Fibroblast of skin of right biceps (primary cell): ENCODE measurements around the gene ZRANB1.
"Not testable (repeated sequence)": the region's sequence is repeated elsewhere in the genome, so short reads cannot be mapped to it uniquely, and the experiment has no call there.

Source experiments
- DNase-seq: peaks from one replicate; pipeline ENCODE4 v3.0.0-alpha.2; 2013

ZRANB1 gene

DNA sequence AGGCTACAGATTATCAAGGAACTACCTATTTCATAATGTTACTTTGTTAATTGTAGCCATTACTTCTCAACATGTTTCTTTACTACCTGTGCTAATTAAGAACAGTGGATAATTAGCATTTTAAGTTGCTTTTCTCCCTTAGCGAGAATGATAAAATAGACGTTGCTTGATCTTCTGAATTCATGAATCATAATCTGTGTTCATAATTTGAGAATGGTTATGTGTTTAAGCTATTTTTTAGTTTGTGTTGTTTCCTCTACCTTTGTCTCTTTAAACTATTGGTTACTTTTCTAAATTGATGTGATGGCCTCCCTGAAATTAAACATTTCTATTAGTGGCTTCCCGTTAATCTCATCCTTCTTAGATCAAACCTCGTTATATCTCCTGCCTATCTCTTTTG lies at the start of gene ZRANB1:
Gene ZRANB1, plus strand, starts transcription at position 301 of the 400 bp plus-strand sequence. CDS start 371 bp downstream, outside the sequence.
- no peak for DNase-seq

DNA sequence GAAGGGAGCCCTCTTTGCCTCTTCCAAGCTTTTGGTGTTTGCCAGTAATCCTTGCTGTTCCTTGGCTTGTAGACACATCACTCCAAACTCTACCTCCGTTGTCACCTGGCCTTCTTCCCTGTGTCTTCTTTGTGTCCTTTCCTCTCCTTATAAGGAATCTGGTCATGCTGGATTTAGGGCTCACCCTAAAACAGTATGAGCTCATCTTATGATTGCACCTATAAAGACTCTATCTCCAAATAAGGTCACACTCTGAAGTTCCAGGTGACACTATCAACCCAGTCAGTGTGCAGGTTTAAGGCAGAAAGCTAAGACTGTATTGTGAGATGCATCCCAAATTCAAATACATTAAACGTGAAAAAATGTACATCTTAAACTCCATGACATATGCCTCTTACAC lies 49.0 kb upstream of the ZRANB1 start:
- DNase-seq, result no peak

DNA sequence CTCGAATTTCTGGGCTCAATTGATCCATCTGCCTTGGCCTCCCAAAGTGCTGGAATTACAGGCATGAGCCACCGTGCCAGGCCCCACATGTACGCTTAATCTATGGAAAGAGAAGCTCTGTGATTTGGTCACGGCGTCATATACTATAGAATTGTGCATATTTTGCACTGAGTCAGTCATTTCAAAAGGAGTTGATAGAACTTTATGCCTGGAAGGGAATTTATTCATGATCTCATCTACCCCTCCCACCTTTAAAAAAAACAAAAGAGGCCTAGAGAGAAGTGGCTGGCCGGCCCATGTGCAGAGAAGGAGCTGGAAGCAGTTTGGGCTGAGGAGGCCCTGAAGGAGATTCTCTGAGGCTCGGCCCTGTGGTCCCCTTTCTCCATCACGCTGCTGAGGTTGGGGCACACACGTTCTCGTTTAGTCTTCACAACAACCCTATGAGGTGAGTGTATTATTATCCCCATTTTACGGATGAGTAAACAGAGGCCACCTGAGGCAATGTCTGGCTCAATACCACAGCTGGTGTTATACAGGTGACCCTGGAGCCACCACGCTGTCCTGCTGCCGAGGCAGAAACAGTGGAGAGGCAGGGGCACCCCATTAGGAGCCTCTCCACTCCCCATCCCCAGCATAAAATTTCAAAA lies 47.2 kb upstream of the ZRANB1 start:
- DNase-seq, result peak; percentile 47

DNA sequence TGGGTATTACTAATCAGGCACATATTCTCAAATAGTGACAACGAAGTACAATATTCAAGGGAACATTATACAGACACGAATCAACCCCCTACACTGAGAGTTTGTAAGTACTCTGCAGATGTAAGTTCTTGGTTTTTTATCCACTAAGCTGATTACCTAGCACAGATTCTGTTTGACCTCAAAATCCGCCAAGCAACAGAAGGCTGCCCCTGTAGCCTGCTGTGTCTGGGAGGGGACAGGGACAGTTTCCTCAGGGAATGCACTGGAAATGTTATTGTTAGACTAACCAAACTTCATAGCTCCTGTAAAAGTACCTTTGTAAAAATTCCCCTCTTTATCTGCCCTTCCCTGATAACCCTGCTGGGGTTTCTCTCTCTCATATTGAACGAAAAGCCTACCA lies 45.2 kb upstream of the ZRANB1 start:
- DNase-seq, result no peak

- DNase-seq, result no peak
These were observed 43.5 kb upstream of the ZRANB1 start for GRCh38 chr10:124898471-124898870.

DNA sequence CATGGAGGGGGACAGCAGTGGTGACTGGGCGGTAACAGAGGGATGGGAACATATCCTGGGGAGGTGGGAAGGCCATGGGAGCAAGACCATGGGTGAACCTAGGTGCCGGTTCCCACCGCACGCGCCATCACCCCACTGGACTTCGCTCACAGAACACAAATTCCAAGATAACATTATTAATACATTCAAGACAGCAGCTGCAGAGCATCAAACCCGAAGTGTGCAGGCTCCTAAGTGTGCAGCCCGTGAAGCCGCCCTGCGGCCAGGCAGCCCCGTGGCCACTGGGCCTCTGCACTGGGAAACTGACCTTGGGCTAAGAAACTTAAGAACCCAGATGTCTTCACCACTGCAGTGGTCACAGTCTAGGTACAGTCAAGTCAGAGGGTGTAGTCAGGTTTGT lies 42.8 kb upstream of the ZRANB1 start:
- no peak for DNase-seq

DNA sequence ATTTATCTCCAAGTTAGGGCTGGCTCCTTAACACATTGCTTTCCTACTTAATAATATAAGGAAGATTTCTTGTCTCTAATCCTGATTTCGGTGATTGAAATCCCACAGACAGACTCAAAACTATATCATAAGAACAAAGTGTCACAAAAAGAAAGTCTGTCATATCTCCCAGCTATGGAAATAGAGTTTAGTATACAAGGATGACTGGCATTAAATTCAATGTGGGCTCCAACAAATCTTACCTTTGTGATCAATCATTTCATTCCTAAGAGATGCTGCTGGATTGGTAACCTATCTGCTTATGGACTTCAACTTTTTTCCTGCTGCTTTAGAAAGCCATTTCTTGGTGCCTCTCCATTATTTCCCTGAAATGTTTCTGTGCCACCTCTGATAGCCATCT lies 39.5 kb upstream of the ZRANB1 start:
- DNase-seq, result no peak

GRCh38 chr10:124903111-124903510 lies 38.8 kb upstream of the ZRANB1 start:
- no peak for DNase-seq

GRCh38 chr10:124904796-124905195 lies 37.1 kb upstream of the ZRANB1 start:
- DNase-seq, result no peak

DNA sequence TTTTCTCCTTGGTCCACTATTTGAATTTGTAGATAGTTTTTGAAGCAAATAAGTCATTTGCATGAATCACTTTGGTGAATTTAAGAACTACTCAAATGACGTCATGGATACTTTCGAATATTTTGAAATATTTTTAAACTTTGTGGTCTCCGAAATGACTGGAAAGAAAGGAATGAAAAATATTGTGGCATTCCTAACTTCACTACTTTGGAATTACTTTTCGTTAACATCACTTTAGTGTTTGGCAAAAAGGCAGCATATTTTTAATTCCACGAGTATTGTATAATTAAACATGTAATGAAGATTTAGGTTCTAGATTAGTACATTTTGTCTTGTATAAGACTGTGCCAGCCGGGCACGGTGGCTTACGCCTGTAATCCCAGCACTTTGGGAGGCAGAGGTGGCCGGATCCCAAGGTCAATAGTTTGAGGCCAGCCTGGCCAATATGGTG lies 35.3 kb upstream of the ZRANB1 start:
- peak; percentile 93 for DNase-seq

GRCh38 chr10:124909563-124909962 lies 32.4 kb upstream of the ZRANB1 start:
- DNase-seq, result no peak

DNA sequence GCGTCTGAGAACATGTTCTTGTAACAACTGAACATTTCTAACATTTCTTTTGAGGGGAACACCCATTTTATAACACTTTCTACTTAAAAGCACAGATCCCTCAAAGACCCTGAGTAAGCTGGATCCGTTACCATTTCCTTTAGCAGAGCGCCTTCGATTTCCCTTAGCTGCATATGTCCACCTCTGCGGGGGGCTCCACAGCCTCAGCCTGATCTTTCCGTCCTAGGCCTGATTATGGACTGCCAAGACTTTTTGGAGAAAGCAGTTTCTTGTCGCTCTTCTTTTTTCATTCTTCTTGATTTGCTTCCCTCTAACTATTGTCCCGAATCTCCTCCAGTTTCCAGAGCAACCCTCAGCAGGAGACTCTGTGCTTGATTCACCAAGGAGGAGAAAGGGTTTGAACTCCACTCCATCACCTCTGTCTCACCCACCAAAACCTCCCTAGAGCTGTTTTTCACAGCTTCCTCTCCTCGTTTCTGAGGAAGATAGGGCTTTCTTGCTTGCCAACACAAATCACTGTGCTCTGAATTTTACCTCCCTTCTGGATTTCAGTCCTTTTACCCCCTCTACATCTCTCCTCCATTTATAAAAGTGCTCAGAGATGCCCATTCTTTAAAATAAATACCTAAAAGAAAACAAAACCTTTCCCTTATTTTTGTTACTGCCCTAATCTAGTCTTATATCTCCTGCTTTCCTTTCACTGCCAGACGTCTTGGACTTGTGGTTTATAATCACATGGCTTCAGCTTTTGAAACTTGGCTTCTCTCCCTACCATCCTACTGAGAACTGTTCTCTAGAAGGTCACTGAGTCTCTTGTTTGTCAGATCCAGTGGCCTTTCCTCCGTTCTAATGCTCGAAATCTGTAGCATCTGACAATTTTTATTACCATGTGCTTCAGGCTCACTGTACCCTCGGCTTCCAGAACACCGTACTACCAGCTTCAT lies 30.5 kb upstream of the ZRANB1 start:
- peak; percentile 53 for DNase-seq

DNA sequence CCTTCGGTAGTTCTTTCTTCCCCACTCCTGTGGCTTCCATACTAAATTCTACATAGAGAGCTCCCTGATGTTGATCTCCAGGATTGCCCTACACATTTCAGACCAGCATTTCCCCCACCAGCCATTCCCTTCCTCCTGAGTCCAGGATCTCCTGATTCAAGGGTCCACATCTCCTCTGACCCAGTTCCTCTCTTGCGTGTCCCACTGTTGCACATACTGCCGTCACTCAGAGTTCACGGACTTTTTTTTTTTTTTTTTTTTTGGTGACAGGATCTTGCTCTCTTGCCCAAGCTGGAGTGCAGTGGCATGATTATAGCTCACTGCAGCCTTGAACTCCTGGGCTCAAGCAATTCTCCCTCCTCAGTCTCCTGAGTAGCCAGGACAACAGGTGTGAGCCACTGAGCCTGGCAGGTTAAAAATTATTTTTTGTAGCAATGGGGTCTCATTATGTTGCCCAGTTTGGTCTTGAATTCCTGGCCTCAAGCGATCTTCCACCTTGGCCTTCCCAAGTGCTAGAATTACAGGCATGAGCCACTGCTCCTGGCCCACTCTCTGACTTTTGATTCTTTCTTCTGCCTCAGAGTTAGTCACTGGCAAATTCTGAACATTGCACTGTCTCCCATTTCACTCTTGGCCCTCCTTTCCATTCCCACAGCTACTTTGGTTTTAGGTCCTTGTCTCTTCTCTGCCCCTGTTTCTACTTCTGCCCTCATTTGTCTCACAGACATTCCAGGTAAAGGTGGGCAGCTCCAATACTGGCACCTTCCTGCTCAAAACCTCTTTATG lies 29.6 kb upstream of the ZRANB1 start:
- no peak for DNase-seq

DNA sequence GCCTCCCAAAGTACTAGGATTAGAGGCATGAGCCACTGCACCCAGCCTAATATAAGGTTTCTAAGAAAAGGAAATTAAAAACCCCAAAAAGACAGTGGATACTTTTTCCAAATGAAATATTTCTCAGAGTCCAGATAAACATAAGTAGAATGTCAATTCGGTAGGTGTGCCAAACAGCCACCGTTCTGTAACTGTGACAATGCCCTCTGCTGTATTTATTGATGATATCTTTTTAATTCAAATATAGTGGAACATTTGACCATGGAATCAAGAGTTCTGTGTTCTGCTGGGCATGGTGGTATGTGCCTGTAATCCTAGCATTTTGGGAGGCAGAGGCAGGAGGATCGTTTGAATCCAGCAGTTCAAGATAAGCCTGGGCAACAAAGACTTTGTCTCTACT lies 28.8 kb upstream of the ZRANB1 start:
- no peak for DNase-seq

- not testable (repeated sequence) for DNase-seq
These were observed 27.5 kb upstream of the ZRANB1 start for GRCh38 chr10:124914398-124914797.

GRCh38 chr10:124916098-124916584 lies 25.8 kb upstream of the ZRANB1 start:
- DNase-seq, result peak; percentile 28

DNA sequence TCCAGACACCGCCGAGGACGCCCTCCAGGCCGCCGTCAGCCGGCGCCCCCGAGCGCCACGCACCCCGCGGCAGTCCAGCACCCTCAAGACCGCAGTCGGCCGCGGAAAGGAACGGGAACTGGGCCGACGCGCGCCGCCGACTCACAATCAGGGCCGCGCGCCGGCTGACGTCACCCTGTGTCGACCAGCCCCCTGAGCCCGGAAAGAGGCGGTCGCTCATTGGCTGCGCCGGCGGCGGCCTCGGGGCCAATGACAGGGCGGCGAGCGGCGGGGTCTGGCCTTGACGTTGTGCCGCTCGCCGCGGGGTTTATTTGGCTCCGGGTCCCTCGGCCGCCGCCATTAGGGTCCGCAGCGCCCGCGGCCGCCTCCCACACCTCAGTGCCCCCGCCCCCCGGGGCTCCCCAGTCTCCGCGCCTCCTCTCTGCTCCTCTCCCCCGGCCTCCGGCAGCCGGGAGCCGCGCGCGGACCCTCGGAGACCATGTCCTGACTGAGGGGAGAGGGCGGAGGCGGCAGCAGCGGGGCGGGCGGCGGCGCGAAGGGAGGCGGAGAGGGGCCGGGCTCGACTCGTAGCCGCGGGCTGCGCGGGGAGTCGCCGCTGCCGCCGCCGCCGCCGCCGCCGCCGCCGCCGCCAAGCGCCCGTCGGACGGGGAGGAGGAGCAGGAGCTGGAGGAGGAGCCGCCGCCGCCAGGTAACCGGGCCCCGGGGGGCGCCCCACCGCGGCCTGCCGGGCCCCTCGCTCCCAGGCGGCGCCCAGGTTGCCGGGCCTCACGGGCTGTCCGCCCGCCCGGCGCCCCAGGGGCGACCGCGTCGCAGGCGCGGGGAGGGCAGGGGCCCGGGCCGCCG lies 25.1 kb upstream of the ZRANB1 start:
- DNase-seq, result peak; percentile 97

DNA sequence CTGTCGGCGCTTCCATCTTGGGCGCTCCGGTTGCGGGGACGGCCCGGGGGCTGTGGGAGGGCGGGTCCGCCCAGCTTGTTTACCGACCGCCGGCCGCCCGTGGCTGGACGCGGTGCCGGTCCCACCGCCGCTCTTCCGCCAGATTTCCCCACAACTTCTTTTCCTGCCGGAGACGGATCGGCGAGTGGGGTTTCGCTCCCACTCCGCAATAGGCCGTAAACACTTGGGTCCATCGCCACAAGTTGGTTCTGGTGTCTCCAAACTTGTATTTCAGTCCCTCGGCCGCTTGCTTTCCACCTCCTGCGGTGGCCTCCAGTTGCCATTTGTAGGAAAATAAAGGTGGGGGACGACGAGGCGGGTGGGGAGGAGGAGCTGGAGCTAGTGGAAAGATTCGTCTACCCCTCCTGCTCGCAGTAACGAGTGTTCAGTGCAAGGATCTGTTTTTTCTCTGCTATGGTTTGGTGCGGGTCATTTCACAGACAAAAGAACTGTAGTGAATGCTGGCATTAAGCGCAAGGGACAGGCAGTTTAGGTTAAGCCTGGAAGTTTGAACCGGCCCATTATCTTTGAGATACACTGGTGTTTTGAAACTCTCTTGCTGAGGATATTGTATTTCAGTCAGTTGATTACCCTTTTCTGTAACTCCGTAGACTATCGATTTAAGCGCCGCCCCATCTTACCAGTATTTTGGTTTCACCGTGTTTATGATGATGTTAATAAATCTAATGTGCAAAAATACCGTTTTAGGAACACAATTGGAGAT lies 24.3 kb upstream of the ZRANB1 start:
- peak; percentile 38 for DNase-seq

DNA sequence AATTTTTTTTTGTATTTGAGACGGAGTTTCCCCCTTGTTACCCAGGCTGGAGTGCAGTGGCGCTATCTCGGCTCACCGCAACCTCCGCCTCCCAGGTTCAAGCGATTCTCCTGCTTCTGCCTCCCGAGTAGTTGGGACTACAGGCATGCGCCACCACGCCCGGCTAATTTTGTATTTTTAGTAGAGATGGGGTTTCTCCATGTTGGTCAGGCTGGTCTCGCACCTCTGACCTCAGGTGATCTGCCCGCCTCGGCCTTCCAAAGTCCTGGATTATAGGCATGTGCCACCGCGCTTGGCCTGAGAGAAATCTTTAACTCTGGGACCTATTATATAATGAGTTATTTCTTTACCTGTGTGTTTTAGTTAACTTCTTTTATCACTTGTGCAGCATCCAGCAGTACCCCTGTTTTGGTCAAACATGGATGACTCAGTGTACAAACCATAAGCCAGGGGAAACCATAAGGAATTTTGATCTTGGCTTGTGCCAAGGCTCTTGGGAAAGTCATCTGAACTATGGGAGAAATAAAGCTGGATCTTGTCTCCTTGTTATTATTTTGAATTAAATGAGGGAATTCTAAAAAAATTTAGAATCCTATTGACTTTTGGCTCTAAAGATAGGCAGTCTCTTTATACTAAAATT lies 23.6 kb upstream of the ZRANB1 start:
- peak; percentile 78 for DNase-seq

DNA sequence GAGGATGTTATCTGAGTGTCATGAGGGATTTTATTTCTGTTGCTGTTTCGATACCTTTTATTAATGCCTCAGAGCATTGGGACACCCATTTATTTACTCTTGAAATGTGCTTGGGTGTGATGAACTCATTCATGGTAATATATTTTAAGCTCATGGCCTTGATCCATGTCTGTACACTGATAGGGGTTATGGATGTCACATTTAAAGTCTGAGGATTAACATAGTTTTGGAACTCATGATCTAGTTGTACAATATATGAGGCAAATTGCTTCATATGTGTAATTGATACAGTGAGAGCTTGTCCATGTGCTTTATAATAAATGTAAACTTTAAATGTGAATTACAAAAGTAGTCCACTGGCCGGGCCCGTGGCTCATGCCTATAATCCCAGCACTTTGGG lies 23.0 kb upstream of the ZRANB1 start:
- no peak for DNase-seq

DNA sequence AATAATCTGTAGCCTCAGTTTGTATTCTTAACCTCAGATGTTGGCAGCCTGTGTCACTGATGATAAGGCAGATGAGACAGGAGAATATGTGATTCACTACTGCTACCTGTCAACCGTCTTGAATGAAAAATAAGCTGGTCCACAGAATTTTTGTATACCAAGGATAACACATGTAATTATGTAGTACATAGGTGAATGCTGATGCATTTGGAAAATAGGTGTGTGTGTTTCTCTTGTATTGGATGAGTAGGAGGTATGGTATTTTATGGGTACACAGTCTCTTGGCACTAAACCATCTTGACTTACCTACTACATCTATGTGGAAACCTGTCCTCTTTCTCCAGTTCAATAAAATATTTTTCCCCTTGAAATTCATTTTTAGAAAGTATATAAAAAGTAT lies 20.7 kb upstream of the ZRANB1 start:
- DNase-seq, result no peak
